Upper lobe of right lung (tissue), 1 donor: ENCODE measurements around the gene ILRUN. TPM values are rescaled to one million over a fixed set of nuclear protein-coding genes. Genes with fewer than 3 reads are reported as not detected.
"Not testable (repeated sequence)": the region's sequence is repeated elsewhere in the genome, so short reads cannot be mapped to it uniquely, and the experiment has no call there.

ENCODE experiments used
- ATAC-seq: fragments of 200-7000 bp; cut with Tn5 transposase; one replicate; pipeline ENCODE4 v1.9.1; 2020; ENCODE audit warnings: mild to moderate bottlenecking, moderate library complexity
- DNase-seq: peaks from one replicate; pipeline ENCODE4 v3.0.0-alpha.2; 2020
- H3K27ac ChIP-seq: fragments of 200-600 bp; one replicate; pipeline ENCODE4 v1.8.0; 2022
- H3K27me3 ChIP-seq: fragments of 200-600 bp; one replicate; pipeline ENCODE4 v1.8.0; 2022; ENCODE audit warnings: mild to moderate bottlenecking
- H3K36me3 ChIP-seq: fragments of 200-600 bp; one replicate; pipeline ENCODE4 v1.8.0; 2022
- H3K4me1 ChIP-seq: fragments of 200-600 bp; one replicate; pipeline ENCODE4 v1.8.0; 2022
- H3K4me3 ChIP-seq: fragments of 200-600 bp; one replicate; pipeline ENCODE4 v1.8.0; 2022; ENCODE audit warnings: mild to moderate bottlenecking
- H3K9me3 ChIP-seq: fragments of 200-600 bp; one replicate; pipeline ENCODE4 v1.8.0; 2022
- CTCF ChIP-seq: fragments of 200-600 bp; IDR thresholded peaks from one replicate; pipeline ENCODE4 v1.8.0; 2022; ENCODE audit warnings: antibody characterized with exemption
- intact Hi-C: fragments of 100-400 bp; cut with DNase I; formaldehyde crosslinking; loops from one replicate; pipeline ENCODE4 v1.11.0; 2022
- total RNA-seq: library from RNA; stranded (reverse); fragmentation: NEBNext Ultra II Directional; extraction: Animal tissue kit (Norgen Biotek cat#: 25700); gene quantifications from one replicate; pipeline ENCODE4 v1.2.1, GENCODE V29; 2021
- donor health status: DM: no; HTN: yes; CAD: no; lungs with severe emphysema.

Gene ILRUN
- total RNA-seq, 1 donor from 2014 or later = 101 TPM

GRCh38 chr6:34658605-34659265 is 37.8 kb downstream of the ILRUN start:
- DNase-seq = no peak
- Histone ChIP-seq H3K36me3 (peaks cover 6% of the 10 kb centered on the region), H3K4me1 (peaks cover 44% of the 10 kb centered on the region), H3K4me3 (no peak overlapping the region), H3K9me3 (no peaks in the 10 kb centered on the region), H3K27me3 (no peaks in the 10 kb centered on the region), H3K27ac (no peak overlapping the region)
- TF ChIP-seq CTCF = no peak
- ATAC-seq = no peak
- intact Hi-C loops = no loop called here

DNA sequence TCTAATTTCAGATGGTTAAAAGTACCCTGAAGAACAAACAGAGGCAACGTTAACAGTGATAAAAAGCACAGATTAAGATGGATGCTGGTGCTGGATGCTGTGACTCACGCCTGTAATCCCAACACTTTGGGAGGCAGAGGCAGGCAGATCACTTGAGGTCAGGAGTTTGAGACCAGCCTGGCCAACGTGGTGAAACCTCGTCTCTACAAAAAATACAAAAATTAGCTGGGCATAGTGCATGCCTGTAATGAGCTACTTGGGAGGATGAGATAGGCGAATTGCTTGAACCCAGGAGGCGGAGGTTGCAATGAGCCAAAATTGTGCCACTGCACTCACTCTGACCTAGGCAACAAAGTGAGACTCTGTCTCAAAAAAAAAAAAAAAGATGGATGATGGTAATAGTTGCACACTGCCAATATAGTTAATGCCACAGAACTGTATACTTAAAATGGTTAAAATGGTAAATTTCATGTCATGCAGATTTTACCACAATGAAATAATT is 38.5 kb downstream of the ILRUN start:
- peaks cover 13% of the 10 kb centered on the region for H3K36me3 ChIP-seq
- peaks cover 37% of the 10 kb centered on the region for H3K4me1 ChIP-seq
- DNase-seq, ATAC-seq, H3K27me3 ChIP-seq, intact Hi-C loops, H3K9me3 ChIP-seq: not testable (repeated sequence)
- peak overlapping the region; percentile 91 for H3K27ac ChIP-seq
- H3K4me3 ChIP-seq = peak overlapping the region; percentile 49

GRCh38 chr6:34657307-34657978 is 39.1 kb downstream of the ILRUN start:
- Histone ChIP-seq H3K9me3 (no peaks in the 10 kb centered on the region), H3K4me1 (peaks cover 37% of the 10 kb centered on the region), H3K4me3 (peak overlapping the region; percentile 49), H3K27me3 (no peaks in the 10 kb centered on the region), H3K36me3 (peaks cover 14% of the 10 kb centered on the region), H3K27ac (peak overlapping the region; percentile 91)
- no peak for DNase-seq
- intact Hi-C loops = no loop called here
- peak; percentile 81 for ATAC-seq
- TF ChIP-seq CTCF = no peak

DNA sequence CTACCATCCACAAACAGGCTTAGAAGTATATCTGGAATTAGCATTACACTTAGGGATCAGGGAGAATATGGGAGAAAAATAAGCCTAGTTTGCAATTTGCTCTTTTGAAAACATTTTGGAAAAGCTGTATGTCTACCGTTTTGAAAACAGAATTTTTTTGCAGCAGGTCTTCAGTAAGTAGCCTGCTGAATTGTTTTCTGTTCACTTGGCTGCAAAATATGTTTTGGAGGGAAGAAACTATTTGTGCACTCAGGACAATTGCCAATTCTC is 39.6 kb downstream of the ILRUN start:
- Histone ChIP-seq H3K9me3 (no peaks in the 10 kb centered on the region), H3K27me3 (no peaks in the 10 kb centered on the region), H3K36me3 (peaks cover 14% of the 10 kb centered on the region), H3K27ac (peak overlapping the region; percentile 91), H3K4me1 (peaks cover 37% of the 10 kb centered on the region), H3K4me3 (peak overlapping the region; percentile 49)
- TF ChIP-seq CTCF = no peak
- DNase-seq = no peak
- intact Hi-C loops = no loop called here
- no peak for ATAC-seq

DNA sequence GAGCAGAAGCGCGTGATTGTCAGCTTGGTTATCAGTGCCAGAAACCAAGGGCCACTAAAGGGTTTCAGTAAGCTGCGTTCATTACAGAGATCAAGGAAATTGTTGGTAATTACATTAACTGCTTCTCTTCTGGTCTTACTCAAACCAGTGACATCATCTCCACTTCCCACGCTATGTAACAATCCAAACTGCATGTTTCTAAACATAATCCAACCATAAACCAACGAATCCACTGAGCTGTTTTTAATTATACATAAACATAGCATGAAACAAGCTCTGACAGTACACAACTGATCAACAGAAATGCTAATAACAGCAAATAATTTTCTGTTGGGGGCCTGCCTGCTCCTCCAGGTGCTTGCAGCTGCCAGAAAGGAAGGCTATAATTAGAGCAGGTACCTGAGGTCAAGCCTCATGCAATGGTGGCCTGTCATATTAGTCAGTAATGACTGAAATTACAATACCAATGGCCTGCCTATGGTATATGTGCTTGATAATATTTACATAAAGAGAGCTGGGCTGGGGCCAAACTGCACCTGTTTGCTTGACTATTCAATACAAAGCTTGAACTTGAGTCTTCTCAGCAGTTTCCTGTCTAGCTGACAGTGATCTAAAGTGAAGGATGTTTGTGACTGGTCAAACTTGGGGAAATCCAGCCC is 40.1 kb downstream of the ILRUN start:
- intact Hi-C loops = no loop called here
- Histone ChIP-seq H3K36me3 (peaks cover 14% of the 10 kb centered on the region), H3K9me3 (no peaks in the 10 kb centered on the region), H3K4me1 (peaks cover 37% of the 10 kb centered on the region), H3K27ac (peak overlapping the region; percentile 91), H3K4me3 (peak overlapping the region; percentile 49), H3K27me3 (no peaks in the 10 kb centered on the region)
- TF ChIP-seq CTCF = no peak
- DNase-seq = no peak
- ATAC-seq = peak; percentile 65

GRCh38 chr6:34655876-34656377 is 40.6 kb downstream of the ILRUN start:
- H3K27me3 ChIP-seq, DNase-seq, intact Hi-C loops, ATAC-seq, H3K9me3 ChIP-seq, H3K4me3 ChIP-seq: not testable (repeated sequence)
- Histone ChIP-seq H3K36me3 (peaks cover 14% of the 10 kb centered on the region), H3K27ac (peak overlapping the region; percentile 91), H3K4me1 (peaks cover 37% of the 10 kb centered on the region)
